GM13976 (cell line): ENCODE measurements around the gene NOSTRIN.

Experiments
- DNase-seq: peaks from one replicate; pipeline ENCODE4 v3.0.0; 2012; ENCODE audit warnings: low spot score
- in situ Hi-C: fragments of 300-500 bp; cut with MboI; formaldehyde crosslinking; loops from one replicate; pipeline ENCODE4 v1.12.0; 2022; ENCODE audit warnings: low sequenced_read_pairs, mixed read lengths, inconsistent platforms; ENCODE audit not compliant: unreplicated experiment
- TF ChIP-seq, protein P1 (sequence below): IDR thresholded peaks from 2 replicates; pipeline ENCODE4 v1.5.1; 2012; ENCODE audit warnings: borderline replicate concordance, mild to moderate bottlenecking; ENCODE audit not compliant: insufficient read depth; ENCODE audit errors: extremely low read depth, missing control alignments, control extremely low read depth

The NOSTRIN gene

DNA sequence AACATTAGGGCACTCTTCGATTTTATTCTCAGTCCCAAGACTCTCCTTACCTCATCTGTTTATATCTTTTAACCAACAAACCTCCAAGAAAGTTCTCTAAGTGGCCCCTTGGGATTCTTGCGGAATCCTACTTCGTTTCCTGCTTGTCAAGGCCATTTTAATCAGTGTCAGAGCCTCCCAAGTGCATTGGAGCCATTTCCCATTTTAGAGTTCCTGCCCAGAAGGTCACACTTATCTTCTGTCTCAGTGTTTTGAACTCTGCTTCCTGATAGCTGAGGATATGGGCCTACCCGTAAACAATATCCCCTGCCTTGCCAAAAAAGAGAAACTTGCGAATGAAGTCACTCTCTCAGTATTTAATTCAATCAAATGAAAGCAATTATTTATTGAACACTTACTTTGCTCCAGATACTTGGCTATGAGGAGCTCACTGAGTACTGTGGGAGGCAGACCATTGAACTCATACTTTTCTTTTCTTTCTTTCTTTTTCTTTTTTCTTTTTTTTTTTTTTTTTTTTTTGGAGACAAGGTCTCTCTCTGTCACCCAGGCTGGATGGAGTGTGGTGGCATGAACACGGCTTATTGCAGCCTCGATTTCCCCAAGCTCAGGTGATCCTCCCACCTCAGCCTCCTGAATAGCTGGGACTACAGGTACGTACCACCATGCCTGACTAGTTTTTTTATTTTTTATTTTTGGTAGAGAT is 5.7 kb upstream of the NOSTRIN start:
- TF ChIP-seq, protein P1, sequence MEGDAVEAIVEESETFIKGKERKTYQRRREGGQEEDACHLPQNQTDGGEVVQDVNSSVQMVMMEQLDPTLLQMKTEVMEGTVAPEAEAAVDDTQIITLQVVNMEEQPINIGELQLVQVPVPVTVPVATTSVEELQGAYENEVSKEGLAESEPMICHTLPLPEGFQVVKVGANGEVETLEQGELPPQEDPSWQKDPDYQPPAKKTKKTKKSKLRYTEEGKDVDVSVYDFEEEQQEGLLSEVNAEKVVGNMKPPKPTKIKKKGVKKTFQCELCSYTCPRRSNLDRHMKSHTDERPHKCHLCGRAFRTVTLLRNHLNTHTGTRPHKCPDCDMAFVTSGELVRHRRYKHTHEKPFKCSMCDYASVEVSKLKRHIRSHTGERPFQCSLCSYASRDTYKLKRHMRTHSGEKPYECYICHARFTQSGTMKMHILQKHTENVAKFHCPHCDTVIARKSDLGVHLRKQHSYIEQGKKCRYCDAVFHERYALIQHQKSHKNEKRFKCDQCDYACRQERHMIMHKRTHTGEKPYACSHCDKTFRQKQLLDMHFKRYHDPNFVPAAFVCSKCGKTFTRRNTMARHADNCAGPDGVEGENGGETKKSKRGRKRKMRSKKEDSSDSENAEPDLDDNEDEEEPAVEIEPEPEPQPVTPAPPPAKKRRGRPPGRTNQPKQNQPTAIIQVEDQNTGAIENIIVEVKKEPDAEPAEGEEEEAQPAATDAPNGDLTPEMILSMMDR, result no peak
- DNase-seq, result no peak

DNA sequence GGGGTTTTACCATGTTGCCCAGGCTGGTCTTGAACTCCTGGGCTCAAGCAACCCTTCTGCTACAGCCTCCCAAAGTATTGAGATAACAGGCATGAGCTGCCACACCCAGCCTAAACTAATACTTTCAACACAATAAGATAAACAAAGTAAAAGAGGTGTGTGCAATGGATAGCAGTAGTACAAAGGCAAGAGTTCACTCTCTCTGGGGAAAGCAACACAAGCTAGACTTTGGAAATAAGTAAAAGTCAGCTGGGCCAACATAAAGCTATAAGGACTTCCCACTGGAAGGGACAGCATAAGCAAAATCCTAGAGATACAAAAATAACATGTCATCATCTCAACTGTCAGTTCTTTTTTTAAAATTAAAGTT is 5.2 kb upstream of the NOSTRIN start:
- DNase-seq, result no peak
- in situ Hi-C loops, result no loop called here
- TF ChIP-seq, protein P1, result no peak

More for the DNA sequence above, 5.7 kb upstream of the NOSTRIN start:
- in situ Hi-C loops, result no loop called here

DNA sequence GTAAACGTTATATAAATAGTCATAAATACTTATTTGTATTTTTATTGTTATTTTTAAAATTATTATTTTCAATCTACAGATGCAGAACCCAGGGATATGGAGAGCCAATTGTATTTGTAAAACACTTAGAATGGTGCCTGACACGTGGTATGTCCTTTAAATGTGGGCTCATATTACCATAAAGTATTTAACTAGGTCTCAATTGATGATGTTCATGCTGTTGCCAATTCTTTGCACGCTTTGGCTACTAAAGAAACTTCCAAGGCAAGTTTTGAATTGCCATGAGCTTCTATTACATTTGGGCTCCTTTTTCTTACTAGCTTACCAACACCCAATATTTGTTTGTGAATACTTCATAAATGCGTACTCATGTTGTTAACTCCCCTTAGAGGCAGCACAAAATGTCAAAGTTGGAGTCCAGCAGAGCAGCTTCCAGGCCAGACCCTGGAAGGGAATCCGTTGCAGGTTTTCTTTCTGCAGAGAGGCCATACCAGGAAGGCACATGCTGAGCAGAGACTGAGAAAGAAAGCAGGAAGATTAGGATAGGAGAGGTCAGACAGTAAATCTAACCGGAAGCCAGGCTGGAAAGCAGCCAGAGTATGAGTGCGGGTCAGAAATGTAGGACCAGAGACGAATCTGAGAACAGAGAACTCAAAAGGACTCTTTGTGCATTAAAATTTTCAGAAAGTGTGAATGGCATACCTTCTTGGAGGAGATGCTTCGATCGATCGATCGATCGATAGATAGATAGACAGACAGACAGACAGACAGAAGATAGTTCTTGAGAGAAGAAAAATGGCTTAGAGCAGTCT is 4.2 kb upstream of the NOSTRIN start:
- in situ Hi-C loops, result no loop called here
- DNase-seq, result no peak
- TF ChIP-seq, protein P1, result no peak

DNA sequence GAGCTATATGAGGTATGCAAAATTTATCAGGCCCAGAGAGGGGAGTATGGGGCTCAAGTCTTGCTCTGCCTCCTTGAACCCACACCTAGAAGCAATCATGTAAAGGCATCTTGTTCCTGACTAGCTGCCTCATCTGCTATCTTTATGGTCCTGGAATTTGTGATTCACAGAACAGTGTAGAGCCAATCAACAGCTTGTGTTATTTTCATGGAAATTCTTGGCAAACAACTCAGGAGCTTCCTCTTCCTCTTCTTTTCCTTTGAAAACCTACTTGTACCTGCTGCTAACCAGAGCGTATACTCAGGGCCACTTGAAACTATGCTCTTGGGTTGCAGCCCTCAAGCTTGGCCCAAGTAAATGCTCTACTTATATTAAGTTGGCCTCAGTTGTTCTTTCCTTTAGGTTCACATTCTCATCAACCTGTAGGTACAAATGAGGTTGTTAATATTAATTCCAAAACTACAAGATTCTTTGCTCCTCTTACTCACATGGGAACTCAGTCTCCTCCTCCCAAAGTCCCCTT is 3.5 kb upstream of the NOSTRIN start:
- in situ Hi-C loops, result no loop called here
- DNase-seq, result no peak

DNA sequence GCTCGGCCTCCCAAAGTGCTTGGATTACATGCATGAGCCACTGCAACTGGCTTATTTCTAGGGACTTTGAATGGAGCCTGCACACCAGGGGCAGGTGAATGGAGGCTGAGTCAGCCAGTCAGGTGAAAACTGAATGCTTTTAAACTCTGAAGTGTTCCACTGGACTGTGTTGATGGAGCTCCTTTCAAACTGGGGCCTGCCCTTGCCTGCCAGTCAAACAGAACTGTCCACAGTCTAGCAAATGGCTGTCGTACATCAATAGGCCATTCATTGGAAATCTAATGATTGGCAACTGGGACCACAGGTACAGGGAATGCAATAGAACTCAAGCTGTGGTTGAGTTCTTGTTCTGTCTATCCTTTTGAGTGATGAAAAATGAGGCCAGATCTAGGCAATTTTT is 966 bp upstream of the NOSTRIN start:
- no peak for DNase-seq
- in situ Hi-C loops, result no loop called here
- TF ChIP-seq, protein P1, result no peak

More for the DNA sequence above, 3.5 kb upstream of the NOSTRIN start:
- TF ChIP-seq, protein P1, result no peak

DNA sequence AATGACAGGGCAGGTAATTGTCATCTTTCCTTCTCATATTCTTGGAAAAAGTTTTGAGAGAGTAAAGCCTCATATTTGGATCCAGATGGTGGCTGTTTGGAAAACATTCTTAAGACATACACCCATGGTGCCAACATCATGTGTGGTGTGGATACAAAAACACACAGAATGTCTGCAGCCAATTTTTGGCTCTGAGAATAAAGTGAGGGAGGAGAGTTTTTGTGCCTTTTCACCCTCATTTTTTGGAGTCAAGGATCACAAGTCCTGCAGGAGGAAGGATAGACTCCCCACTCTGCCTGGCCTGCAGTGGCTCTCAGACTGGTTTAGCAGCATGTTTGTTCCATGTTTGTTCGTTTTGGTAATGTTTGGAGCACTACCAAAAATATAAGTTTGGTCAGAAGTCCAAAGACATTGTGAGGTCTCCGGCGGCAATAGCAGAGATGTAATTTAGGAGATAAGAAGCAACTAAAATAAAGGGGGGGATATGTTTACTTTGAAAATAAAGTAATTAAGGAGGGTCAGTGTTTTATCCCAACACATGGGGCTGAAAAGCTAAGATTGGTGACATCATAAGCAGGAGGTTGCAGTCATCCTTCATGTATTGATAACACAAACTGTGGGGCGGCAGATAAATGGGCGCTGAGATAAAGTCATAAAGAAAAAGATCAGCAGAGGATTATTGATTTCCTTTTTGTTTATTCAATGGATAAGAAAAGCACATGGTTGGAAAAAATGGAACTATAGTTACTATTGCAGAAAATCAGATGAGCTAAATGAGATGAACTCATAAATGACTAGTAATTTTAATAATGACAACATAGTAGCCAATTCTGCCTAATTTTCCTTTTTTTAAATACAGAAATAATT is 655 bp downstream of the NOSTRIN start:
- in situ Hi-C loops, result no loop called here
- TF ChIP-seq, protein P1, result no peak
- no peak for DNase-seq
